ENCODE data around the gene OXCT2. TPM values are rescaled to one million over a fixed set of nuclear protein-coding genes. Genes with fewer than 3 reads are reported as not detected.

The OXCT2 gene
- total and polyA plus RNA-seq, 9 of the 15 experiments (the other 6 are each of a cell fraction or from before 2014, with no cell fraction given): 0.08 to 0.64 (median 0.22) TPM; not detected in 2

GRCh38 chr1:39754026-39754570 lies 17.1 kb downstream of the OXCT2 start:
- 82% methylated on average over 2 of the region's 2 CpGs for WGBS (ENCODE audit: insufficient coverage, low coverage, missing lambda C conversion rate)
- Histone ChIP-seq H3K9ac (ENCODE audit: insufficient read depth in 1 of 2, low read depth in 2 of 2, low read length in 2 of 2) (no peak overlapping the region), H3K4me2 (ENCODE audit: insufficient read depth, low read length) (no peak overlapping the region), H3K4me1 (replicated peaks in 1 of 2; ENCODE audit: control insufficient read depth in 2 of 2, insufficient read depth in 2 of 2, low read length in 2 of 2) (peaks cover 3 to 4% of the 10 kb centered on the region in 2 experiments; a peak in 2 of 5 replicates), H3K27ac (ENCODE audit: extremely low read depth, low read depth, low read length) (no peak overlapping the region), H3K27me3 (ENCODE audit: control insufficient read depth in 2 of 2, insufficient read depth in 2 of 2, low read length in 2 of 2) (no peaks in the 10 kb centered on the region), H3K36me3 (ENCODE audit: control insufficient read depth, insufficient read depth, low read length) (peaks cover 90% of the 10 kb centered on the region), H3K4me3 (no peak overlapping the region), H3K9me3 (replicated peaks; ENCODE audit: control insufficient read depth, insufficient read depth, low read depth, low read length) (no peaks in the 10 kb centered on the region), H4K20me1 (replicated peaks; ENCODE audit: control insufficient read depth, insufficient read depth, low read length) (no peaks in the 10 kb centered on the region), H3K9me1 (ENCODE audit: control insufficient read depth, insufficient read depth, low read length) (no peaks in the 10 kb centered on the region), H2AFZ (ENCODE audit: low read depth, low read length) (no peak overlapping the region), H3K79me2 (ENCODE audit: control insufficient read depth, insufficient read depth, low read length) (no peaks in the 10 kb centered on the region)
- ChIA-PET CTCF (ENCODE audit: low intra/inter-chr PET ratio) (no interaction called here), POLR2A (interaction anchor here (1.3 to 1.8 kb wide), 3 partner anchors 13 to 25 kb away, joined by 4 to 7 read pairs (median 5); partner anchors contain the start of gene PPIE)
- ATAC-seq (no peak), FAIRE-seq (no peak), DNase-seq (ENCODE audit: extremely low read depth in 1 of 4, low spot score in 3 of 4) (no peak)
- in situ Hi-C loops (cut with MboI) (no loop called here), intact Hi-C loops (cut with micrococcal nuclease) (no loop called here)
- BruUV-seq (replicated peaks): no TSS peak
- TF ChIP-seq, protein P1, sequence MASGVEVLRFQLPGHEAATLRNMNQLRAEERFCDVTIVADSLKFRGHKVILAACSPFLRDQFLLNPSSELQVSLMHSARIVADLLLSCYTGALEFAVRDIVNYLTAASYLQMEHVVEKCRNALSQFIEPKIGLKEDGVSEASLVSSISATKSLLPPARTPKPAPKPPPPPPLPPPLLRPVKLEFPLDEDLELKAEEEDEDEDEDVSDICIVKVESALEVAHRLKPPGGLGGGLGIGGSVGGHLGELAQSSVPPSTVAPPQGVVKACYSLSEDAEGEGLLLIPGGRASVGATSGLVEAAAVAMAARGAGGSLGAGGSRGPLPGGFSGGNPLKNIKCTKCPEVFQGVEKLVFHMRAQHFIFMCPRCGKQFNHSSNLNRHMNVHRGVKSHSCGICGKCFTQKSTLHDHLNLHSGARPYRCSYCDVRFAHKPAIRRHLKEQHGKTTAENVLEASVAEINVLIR (CRISPR knock-in tag; IDR thresholded peaks at IDR 0.05): no peak
- TF ChIP-seq ZNF511 (CRISPR knock-in tag; IDR thresholded peaks at IDR 0.05) (no peak), PURB (CRISPR knock-in tag; IDR thresholded peaks at IDR 0.05; ENCODE audit: low read depth) (no peak), ZNF197 (CRISPR knock-in tag; IDR thresholded peaks at IDR 0.05; ENCODE audit: low read depth) (no peak), NR1H2 (CRISPR knock-in tag; IDR thresholded peaks at IDR 0.05) (no peak), EWSR1 (IDR thresholded peaks at IDR 0.05; ENCODE audit: borderline replicate concordance, low read depth, partially characterized antibody) (no peak), PTRF (tag; IDR thresholded peaks at IDR 0.05) (no peak), AFF1 (IDR thresholded peaks at IDR 0.05; ENCODE audit: low read depth in 1 of 2, partially characterized antibody in 2 of 2) (no peak), UBTF (IDR thresholded peaks at IDR 0.05; ENCODE audit: borderline replicate concordance in 1 of 2, low read depth in 2 of 2, low read length in 2 of 2) (no peak), DMBX1 (CRISPR knock-in tag; IDR thresholded peaks at IDR 0.05; ENCODE audit: borderline replicate concordance) (no peak)

Data from K562 (cell line).